OCI-LY3 (cell line): ENCODE results near the gene INHBB.

Source experiments
- H2AFZ ChIP-seq: fragments of 200-600, 300-600 bp; shearing (Covaris generic); 2 replicates; pipeline ENCODE4 v1.6.0; 2014; ENCODE audit warnings: antibody characterized with exemption, low read depth, low read length
- H3K27ac ChIP-seq: fragments of 200-600, 300-600 bp; sonication (generic); 2 replicates; pipeline ENCODE4 v1.5.1; 2014; ENCODE audit warnings: mild to moderate bottlenecking, low read length, moderate library complexity, mixed read lengths
- H3K27me3 ChIP-seq: fragments of 200-600, 300-600 bp; sonication (generic); 2 replicates; pipeline ENCODE4 v1.6.1; 2014; ENCODE audit warnings: low read depth, low read length, mixed read lengths
- H3K36me3 ChIP-seq: fragments of 200-600, 300-600 bp; sonication (generic); replicated peaks from 2 replicates; pipeline ENCODE3; 2014; ENCODE audit warnings: low read depth, low read length, mixed read lengths
- H3K4me1 ChIP-seq: fragments of 300-600, 200-600 bp; sonication (generic); 2 replicates; pipeline ENCODE4 v1.6.1; 2014; ENCODE audit warnings: low read length, mixed read lengths
- H3K4me2 ChIP-seq: fragments of 200-600, 300-600 bp; sonication (generic); 2 replicates; pipeline ENCODE4 v1.6.1; 2014; ENCODE audit warnings: low read length, mixed read lengths
- H3K4me3 ChIP-seq: fragments of 300-600, 200-600 bp; sonication (generic); 2 replicates; pipeline ENCODE4 v1.5.1; 2014; ENCODE audit warnings: antibody characterized with exemption, mild to moderate bottlenecking, low read length, moderate library complexity
- H3K79me2 ChIP-seq: fragments of 300-600, 200-600 bp; shearing (Covaris generic); 2 replicates; pipeline ENCODE4 v1.6.1; 2014; ENCODE audit warnings: mild to moderate bottlenecking, low read length, mixed read lengths
- H3K9ac ChIP-seq: fragments of 300-600, 200-600 bp; shearing (Covaris generic); 2 replicates; pipeline ENCODE4 v1.6.0; 2014; ENCODE audit warnings: mild to moderate bottlenecking, low read length, moderate library complexity
- H3K9me3 ChIP-seq: fragments of 200-600, 300-600 bp; shearing (Covaris generic); 2 replicates; pipeline ENCODE4 v1.6.1; 2014; ENCODE audit warnings: low read length, mixed read lengths; ENCODE audit not compliant: insufficient read depth
- H4K20me1 ChIP-seq: fragments of 200-600, 300-600 bp; sonication (generic); 2 replicates; pipeline ENCODE4 v1.6.1; 2016; ENCODE audit warnings: low read length, mixed read lengths; ENCODE audit not compliant: insufficient read depth
- EZH2phosphoT487 ChIP-seq: fragments of 200-600 bp; shearing (Covaris generic); IDR thresholded peaks from 2 replicates; pipeline ENCODE4 v1.6.1; 2018; ENCODE audit warnings: antibody characterized with exemption, mixed run types, low read depth
- TF ChIP-seq, protein P1 (sequence below): fragments of 200-600, 300-600 bp; sonication (generic); IDR thresholded peaks from 2 replicates; pipeline ENCODE4 v1.5.1; 2014; ENCODE audit warnings: antibody characterized with exemption, low read length, low read depth

The INHBB gene

GRCh38 chr2:120381661-120382060 is 35.7 kb downstream of the INHBB start:
- H3K4me2 ChIP-seq = no peak overlapping the region

DNA sequence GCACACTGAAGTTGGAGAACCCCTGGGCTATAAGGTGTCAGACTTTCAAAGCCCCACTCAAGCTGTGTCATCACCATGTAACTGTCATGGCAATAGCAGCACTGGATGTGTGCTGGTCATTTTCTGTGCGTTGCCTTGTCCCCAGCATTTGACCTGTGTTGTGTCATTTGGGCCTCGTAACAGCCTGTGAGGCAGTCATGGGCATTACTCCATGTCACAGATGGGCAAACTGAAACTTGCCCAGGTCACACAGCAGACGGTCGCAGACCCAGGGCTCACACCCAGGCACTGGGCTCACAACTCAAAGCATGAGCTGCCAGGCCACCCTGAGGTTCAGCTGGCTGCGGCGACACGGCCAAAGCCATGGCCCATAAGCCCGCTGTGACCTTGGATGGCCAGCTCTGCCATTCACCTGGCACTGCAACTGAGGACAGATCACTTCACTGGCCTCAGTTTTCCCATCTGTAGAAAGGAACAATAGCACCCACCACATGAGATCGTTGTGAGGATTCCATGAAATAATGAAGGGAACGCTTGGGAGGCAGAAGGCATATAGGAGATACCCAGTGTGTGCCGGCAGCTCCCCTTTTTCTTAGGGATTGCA is 36.7 kb downstream of the INHBB start:
- no peak overlapping the region for H3K4me2 ChIP-seq
- no peak overlapping the region for H2AFZ ChIP-seq
- H3K4me3 ChIP-seq = no peak overlapping the region
- H3K9me3 ChIP-seq = no peaks in the 10 kb centered on the region
- no peak overlapping the region for H3K27ac ChIP-seq
- H3K36me3 ChIP-seq = no peaks in the 10 kb centered on the region
- H4K20me1 ChIP-seq = no peaks in the 10 kb centered on the region
- H3K4me1 ChIP-seq = no peaks in the 10 kb centered on the region
- no peaks in the 10 kb centered on the region for H3K79me2 ChIP-seq
- TF ChIP-seq EZH2phosphoT487 = no peak
- TF ChIP-seq, protein P1, sequence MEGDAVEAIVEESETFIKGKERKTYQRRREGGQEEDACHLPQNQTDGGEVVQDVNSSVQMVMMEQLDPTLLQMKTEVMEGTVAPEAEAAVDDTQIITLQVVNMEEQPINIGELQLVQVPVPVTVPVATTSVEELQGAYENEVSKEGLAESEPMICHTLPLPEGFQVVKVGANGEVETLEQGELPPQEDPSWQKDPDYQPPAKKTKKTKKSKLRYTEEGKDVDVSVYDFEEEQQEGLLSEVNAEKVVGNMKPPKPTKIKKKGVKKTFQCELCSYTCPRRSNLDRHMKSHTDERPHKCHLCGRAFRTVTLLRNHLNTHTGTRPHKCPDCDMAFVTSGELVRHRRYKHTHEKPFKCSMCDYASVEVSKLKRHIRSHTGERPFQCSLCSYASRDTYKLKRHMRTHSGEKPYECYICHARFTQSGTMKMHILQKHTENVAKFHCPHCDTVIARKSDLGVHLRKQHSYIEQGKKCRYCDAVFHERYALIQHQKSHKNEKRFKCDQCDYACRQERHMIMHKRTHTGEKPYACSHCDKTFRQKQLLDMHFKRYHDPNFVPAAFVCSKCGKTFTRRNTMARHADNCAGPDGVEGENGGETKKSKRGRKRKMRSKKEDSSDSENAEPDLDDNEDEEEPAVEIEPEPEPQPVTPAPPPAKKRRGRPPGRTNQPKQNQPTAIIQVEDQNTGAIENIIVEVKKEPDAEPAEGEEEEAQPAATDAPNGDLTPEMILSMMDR = no peak
- no peaks in the 10 kb centered on the region for H3K27me3 ChIP-seq
- H3K9ac ChIP-seq = no peak overlapping the region

More at GRCh38 chr2:120381661-120382060, 35.7 kb downstream of the INHBB start:
- no peaks in the 10 kb centered on the region for H3K9me3 ChIP-seq
- H3K36me3 ChIP-seq = no peaks in the 10 kb centered on the region
- no peaks in the 10 kb centered on the region for H4K20me1 ChIP-seq
- no peaks in the 10 kb centered on the region for H3K4me1 ChIP-seq
- H3K27me3 ChIP-seq = no peaks in the 10 kb centered on the region
- H3K79me2 ChIP-seq = no peaks in the 10 kb centered on the region
- H2AFZ ChIP-seq = no peak overlapping the region
- H3K9ac ChIP-seq = no peak overlapping the region
- TF ChIP-seq, protein P1 = no peak
- TF ChIP-seq EZH2phosphoT487 = no peak
- no peak overlapping the region for H3K4me3 ChIP-seq
- no peak overlapping the region for H3K27ac ChIP-seq

DNA sequence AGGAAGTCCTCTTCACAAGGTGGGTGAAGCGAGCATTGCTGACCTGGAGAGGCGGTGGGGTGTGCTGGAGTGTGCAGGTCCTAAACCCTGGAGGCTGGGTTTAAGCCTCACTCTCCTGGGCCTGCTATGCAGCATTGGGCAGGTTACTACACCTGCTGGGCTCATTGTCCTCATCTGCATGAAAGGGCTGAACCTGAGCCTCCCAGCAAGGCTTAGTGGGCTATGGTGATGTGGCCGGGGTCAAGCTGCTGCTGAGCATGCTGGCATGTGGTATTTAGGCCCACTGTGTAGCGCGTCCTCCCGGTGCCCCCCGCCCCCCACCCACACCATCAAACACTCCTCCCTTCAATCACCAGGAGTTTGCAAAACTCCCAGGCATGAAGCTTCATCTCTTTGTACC is 37.3 kb downstream of the INHBB start:
- Histone ChIP-seq H3K4me3 (no peak overlapping the region), H3K36me3 (no peaks in the 10 kb centered on the region), H3K79me2 (no peaks in the 10 kb centered on the region), H3K27ac (no peak overlapping the region), H3K27me3 (no peaks in the 10 kb centered on the region), H3K4me1 (no peaks in the 10 kb centered on the region), H3K9ac (no peak overlapping the region), H2AFZ (no peak overlapping the region), H3K9me3 (no peaks in the 10 kb centered on the region), H3K4me2 (no peak overlapping the region), H4K20me1 (no peaks in the 10 kb centered on the region)
- TF ChIP-seq EZH2phosphoT487 = no peak
- TF ChIP-seq, protein P1 = no peak

GRCh38 chr2:120383631-120384340 is 37.9 kb downstream of the INHBB start:
- no peak overlapping the region for H3K27ac ChIP-seq
- H3K9me3 ChIP-seq = no peaks in the 10 kb centered on the region
- no peak overlapping the region for H3K4me3 ChIP-seq
- no peak overlapping the region for H3K4me2 ChIP-seq
- H4K20me1 ChIP-seq = no peaks in the 10 kb centered on the region
- H3K27me3 ChIP-seq = no peaks in the 10 kb centered on the region
- no peak for TF ChIP-seq EZH2phosphoT487
- TF ChIP-seq, protein P1 = no peak
- no peaks in the 10 kb centered on the region for H3K36me3 ChIP-seq
- H3K4me1 ChIP-seq = no peaks in the 10 kb centered on the region
- H3K9ac ChIP-seq = no peak overlapping the region
- H3K79me2 ChIP-seq = no peaks in the 10 kb centered on the region
- no peak overlapping the region for H2AFZ ChIP-seq
